Stimulated activated CD4-positive, alpha-beta T cell treated with anti-CD3 and anti-CD28 coated beads, TNF-alpha, amount 100 ng/mL, for 4 hours (primary cell): Measurements from ENCODE around the gene GRIK4.
"Not testable (repeated sequence)": the region's sequence is repeated elsewhere in the genome, so short reads cannot be mapped to it uniquely, and the experiment has no call there.

Experiments used
- DNase-seq, 3 experiments: peaks; one replicate each; pipeline ENCODE4 v3.0.0-alpha.2; 2020; ENCODE audit warnings: low read depth in 3 of 3

The GRIK4 gene

GRCh38 chr11:120778685-120779490, 267.3 kb downstream of the GRIK4 start:
- no peak for DNase-seq

GRCh38 chr11:120780239-120780638, 268.7 kb downstream of the GRIK4 start:
- DNase-seq = no peak

GRCh38 chr11:120781486-120782120, 270.1 kb downstream of the GRIK4 start:
- DNase-seq = no peak

GRCh38 chr11:120784566-120785251, 273.2 kb downstream of the GRIK4 start:
- no peak for DNase-seq

- DNase-seq = no peak
These were observed 274.0 kb downstream of the GRIK4 start for GRCh38 chr11:120785576-120785975.

GRCh38 chr11:120786206-120786735, 274.7 kb downstream of the GRIK4 start:
- no peak for DNase-seq

GRCh38 chr11:120787224-120787623, 275.7 kb downstream of the GRIK4 start:
- not testable (repeated sequence) for DNase-seq

GRCh38 chr11:120789391-120789790, 277.8 kb downstream of the GRIK4 start:
- no peak for DNase-seq

GRCh38 chr11:120792306-120792705, 280.8 kb downstream of the GRIK4 start:
- DNase-seq = no peak

- no peak for DNase-seq
These were observed 281.6 kb downstream of the GRIK4 start for GRCh38 chr11:120793150-120793549.

- no peak for DNase-seq
These were observed 282.4 kb downstream of the GRIK4 start for GRCh38 chr11:120793806-120794479.

- no peak for DNase-seq
These were observed 283.2 kb downstream of the GRIK4 start for GRCh38 chr11:120794748-120795147.

GRCh38 chr11:120795185-120795584, 283.6 kb downstream of the GRIK4 start:
- no peak for DNase-seq

- DNase-seq = no peak
These were observed 285.6 kb downstream of the GRIK4 start for GRCh38 chr11:120797143-120797542.

GRCh38 chr11:120798854-120799253, 287.3 kb downstream of the GRIK4 start:
- no peak for DNase-seq

GRCh38 chr11:120800206-120800605, 288.7 kb downstream of the GRIK4 start:
- DNase-seq = no peak

GRCh38 chr11:120801801-120802689, 290.5 kb downstream of the GRIK4 start:
- DNase-seq = peak in 2 of 3 experiments; percentile 10 to 15

GRCh38 chr11:120805960-120806555, 294.5 kb downstream of the GRIK4 start:
- no peak for DNase-seq

GRCh38 chr11:120807414-120808150, 296.0 kb downstream of the GRIK4 start:
- no peak for DNase-seq

GRCh38 chr11:120808616-120809050, 297.1 kb downstream of the GRIK4 start:
- no peak for DNase-seq
